C4-2B (cell line): ENCODE results near the gene IFRD1.

ENCODE experiments used
- H3K27ac ChIP-seq: fragments of 450-650 bp; 2 replicates; pipeline ENCODE4 v1.5.1; 2017
- ZFX ChIP-seq: fragments of 450-650 bp; IDR thresholded peaks from 2 replicates; pipeline ENCODE4 v1.6.1; 2017
- TF ChIP-seq, protein P1 (sequence below): fragments of 450-650 bp; conservative IDR thresholded peaks from 2 replicates; pipeline ENCODE4 v1.5.1; 2017; ENCODE audit warnings: mild to moderate bottlenecking

The IFRD1 gene

DNA sequence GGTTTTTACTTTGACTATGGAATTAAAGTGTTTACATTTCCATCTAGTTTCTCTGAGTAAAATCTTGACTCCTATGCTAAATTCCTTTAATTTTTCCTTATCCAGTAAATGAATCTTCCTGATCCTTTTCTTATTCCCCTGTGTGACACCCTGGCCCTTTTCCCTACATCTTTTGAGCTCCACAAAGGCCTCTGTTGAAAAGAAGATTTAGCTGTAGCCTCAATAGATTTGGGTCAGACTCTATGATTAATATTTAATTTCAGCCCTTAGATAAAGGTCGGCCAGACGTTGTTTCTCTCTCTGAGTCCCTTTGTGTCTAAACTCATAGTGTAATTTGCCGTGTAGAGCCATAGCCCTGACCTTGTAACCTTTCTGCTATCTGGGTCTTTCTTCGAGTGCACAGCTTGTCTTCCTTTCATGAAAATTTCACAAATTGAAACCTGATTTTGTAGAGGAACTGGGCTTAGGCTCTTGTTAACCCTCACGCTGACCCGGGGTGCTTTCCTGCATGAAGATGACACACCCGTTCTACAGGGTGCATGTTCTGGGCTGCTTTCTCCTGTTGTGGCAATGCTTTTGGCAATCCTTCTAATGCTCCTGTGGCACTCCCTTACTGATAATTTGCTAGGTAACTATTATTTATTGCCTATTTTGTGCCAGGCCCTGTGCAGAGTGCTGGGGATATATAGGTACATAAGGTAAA, 51.7 kb downstream of the IFRD1 start:
- TF ChIP-seq, protein P1, sequence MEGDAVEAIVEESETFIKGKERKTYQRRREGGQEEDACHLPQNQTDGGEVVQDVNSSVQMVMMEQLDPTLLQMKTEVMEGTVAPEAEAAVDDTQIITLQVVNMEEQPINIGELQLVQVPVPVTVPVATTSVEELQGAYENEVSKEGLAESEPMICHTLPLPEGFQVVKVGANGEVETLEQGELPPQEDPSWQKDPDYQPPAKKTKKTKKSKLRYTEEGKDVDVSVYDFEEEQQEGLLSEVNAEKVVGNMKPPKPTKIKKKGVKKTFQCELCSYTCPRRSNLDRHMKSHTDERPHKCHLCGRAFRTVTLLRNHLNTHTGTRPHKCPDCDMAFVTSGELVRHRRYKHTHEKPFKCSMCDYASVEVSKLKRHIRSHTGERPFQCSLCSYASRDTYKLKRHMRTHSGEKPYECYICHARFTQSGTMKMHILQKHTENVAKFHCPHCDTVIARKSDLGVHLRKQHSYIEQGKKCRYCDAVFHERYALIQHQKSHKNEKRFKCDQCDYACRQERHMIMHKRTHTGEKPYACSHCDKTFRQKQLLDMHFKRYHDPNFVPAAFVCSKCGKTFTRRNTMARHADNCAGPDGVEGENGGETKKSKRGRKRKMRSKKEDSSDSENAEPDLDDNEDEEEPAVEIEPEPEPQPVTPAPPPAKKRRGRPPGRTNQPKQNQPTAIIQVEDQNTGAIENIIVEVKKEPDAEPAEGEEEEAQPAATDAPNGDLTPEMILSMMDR: no peak
- TF ChIP-seq ZFX: no peak
- H3K27ac ChIP-seq: no peak overlapping the region

DNA sequence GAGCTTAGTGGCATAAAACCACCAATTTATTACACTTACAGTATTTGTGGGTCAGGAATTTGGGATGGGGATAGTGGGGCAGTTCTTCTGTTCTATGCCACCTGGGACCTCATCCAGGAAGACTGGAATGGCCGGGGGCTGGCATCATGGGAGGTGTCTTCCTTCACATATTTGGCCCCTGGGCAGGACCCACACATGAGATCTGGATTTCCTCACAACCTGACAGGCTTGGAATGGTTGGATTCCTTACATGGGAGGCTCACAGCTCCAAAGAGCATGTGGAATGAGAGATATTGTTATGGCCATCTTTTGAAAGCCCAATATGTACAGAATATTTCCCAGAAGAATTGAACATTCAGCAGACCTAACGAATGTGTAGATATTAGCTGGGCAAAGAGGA, 52.4 kb downstream of the IFRD1 start:
- TF ChIP-seq, protein P1: no peak
- TF ChIP-seq ZFX: no peak

DNA sequence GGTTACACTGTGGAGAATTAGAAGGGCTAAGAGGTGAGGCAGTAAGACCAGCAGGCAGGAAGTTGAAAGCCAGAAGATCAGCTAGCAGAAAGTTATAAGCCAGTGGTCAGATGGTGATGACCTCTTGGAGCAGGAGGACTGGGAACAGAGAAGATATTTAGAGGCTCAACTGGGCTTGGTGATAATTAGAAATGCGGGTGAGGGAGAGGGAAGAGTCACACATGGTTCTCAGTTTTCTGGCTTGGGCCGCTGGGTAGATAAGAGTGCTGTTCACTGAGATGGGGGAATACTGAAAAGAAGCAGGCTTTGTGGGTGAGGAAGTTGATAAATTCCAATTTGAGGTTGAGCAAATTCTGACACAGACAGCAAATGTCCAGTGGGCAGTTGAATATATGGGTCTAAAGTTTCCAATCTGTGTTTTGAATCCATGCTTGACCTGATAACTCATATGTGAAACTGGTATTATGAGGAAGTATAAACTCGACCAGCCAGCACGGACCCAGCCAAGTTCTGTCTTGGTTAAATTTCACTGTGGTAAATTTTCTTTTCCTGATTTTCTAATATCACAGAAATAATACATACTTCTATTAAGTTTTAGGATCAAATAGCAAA, 53.2 kb downstream of the IFRD1 start:
- H3K27ac ChIP-seq: no peak overlapping the region
- TF ChIP-seq ZFX: no peak
- TF ChIP-seq, protein P1: no peak

More for the DNA sequence above, 52.4 kb downstream of the IFRD1 start:
- H3K27ac ChIP-seq: no peak overlapping the region

DNA sequence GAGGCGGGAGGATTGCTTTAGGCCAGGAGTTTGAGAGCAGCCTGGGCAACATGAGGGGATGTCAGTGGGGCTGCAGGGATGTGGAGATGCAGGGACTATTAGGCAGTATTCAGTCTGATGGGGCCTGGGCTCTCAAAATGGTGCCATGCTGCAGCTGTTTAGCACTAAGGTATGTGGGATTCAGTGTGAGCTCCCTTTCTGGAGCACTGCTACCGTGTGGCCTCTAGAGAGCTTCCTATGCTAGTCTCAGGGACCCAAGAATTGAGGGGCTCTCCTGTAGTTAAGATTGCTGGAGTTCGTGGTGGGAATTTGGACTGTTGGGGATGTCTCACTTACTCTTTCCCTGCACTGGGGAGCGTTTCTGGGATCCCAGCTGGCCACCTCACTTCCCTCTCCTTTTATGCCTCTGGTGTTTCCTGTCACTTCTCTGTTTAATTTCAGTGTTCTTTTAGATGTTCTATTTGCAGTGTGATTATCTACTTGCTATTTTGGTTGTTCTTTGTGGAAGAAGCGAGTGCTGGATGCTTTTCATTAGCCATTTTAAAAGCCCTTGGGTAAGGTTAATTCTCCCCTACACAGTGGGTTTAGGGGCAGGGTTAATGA, 53.9 kb downstream of the IFRD1 start:
- H3K27ac ChIP-seq: no peak overlapping the region
- TF ChIP-seq, protein P1: no peak
- TF ChIP-seq ZFX: no peak

DNA sequence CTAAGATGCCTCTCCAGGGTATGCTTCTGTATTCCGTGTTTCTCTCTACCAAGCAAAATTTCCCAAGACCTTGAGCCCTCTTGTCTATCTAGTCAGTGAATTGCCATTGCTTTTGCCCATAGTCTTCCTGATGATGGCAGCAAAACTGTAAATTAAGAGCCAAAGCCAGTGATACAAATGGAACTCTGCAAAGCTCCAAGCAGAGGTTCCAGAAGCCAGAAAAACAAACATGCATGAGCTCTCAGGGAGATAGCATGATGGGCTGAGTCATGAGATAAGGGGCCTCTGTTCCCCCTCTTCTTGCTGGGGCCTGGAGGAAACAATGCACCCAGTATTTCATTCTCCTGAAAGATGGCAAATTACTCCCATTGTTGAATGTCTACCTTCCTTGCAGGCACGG, 55.2 kb downstream of the IFRD1 start:
- TF ChIP-seq, protein P1: no peak
- TF ChIP-seq ZFX: no peak
- H3K27ac ChIP-seq: no peak overlapping the region

DNA sequence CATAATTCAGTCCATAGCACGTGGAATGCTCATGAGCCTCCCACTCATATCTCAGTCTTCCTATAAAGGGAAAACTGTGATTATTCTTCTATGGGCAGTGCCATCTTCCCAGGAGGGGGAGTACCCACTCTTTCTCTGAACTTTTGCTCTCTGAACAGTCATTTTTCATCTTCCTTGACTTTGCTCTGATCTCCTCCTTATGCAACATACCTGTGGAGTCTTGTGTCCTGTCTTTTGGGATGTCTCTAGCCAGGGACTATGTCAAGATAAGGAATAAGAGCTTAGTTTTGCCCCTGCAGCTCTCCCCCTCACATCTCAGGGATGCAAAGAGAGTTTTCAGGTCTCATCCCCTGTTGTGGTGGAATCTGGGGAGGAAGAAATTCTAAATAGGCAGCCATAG, 58.1 kb downstream of the IFRD1 start:
- TF ChIP-seq, protein P1: no peak
- TF ChIP-seq ZFX: no peak
- H3K27ac ChIP-seq: no peak overlapping the region

DNA sequence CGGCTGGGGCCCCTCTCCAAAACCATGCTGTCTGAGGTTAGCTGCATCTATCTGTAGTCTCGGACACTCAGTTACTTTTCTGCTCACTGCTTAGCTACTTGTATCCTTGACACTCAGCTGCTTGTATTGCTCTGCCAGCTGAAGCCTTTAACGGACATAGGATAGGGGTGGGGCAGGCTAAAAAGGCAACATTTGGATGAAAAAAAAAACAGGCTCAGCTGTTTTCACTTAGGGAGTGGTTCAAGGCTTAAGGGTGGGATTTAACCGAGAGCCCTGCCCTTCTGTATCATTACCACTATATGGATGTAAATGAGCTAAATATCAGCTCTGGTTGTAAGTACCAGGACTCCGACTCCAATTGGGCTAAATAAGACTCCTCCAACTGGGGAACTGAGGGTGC, 59.1 kb downstream of the IFRD1 start:
- TF ChIP-seq, protein P1: no peak
- no peak for TF ChIP-seq ZFX
- no peak overlapping the region for H3K27ac ChIP-seq
